ENCODE results near the gene RPA3. TPM values are rescaled to one million over a fixed set of nuclear protein-coding genes. Genes with fewer than 3 reads are reported as not detected.

RPA3 gene
- total and polyA plus RNA-seq, 2 of the 13 experiments (the other 11 are each of a cell fraction or from before 2014, with no cell fraction given), result 38.3 to 154 TPM

DNA sequence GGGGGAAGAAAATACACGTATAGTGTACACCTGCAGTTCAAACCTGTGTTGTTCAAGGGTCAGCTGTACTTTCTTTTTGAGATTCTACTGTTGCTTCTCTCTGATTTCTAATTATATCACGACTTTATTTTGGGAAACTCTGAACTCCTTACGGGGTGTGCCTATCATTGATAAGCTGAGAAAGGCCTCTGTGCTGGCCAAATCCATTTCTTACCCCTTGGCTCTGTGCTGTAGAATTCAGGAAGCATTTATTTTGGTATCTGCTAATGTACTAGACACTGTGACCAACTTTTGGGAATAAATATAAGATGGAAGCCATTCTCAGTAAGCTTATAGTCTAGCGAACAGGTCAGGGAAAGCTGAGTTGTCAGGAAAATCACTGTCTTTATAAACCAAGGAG is 26.9 kb upstream of the RPA3 start:
- no peaks in the 10 kb centered on the region for H3K4me1 ChIP-seq (ENCODE audit: insufficient read depth, low read length)
- H3K27me3 ChIP-seq (ENCODE audit: control insufficient read depth in 1 of 2, insufficient read depth in 2 of 2, low read length in 2 of 2), result no peaks in the 10 kb centered on the region; a peak in 1 of 5 replicates
- H3K36me3 ChIP-seq (replicated peaks in 1 of 2; ENCODE audit: control insufficient read depth in 1 of 2, insufficient read depth in 2 of 2, low read length in 2 of 2), result no peaks in the 10 kb centered on the region
- no peaks in the 10 kb centered on the region for H3K9me3 ChIP-seq (ENCODE audit: low read length)
- H3K27ac ChIP-seq (ENCODE audit: extremely low read length, insufficient read depth, low read length), result no peak overlapping the region
- ChIA-PET CTCF (ENCODE audit: low intra/inter-chr PET ratio, low total read pairs) (no interaction called here), POLR2A (no interaction called here)
- H2AFZ ChIP-seq (ENCODE audit: low read length), result no peak overlapping the region
- no TSS peak for BruUV-seq (replicated peaks)
- no peak overlapping the region for H3K9ac ChIP-seq (ENCODE audit: insufficient read depth, low read depth, low read length)
- no peak for TF ChIP-seq ZNF101 (CRISPR knock-in tag; IDR thresholded peaks at IDR 0.05; ENCODE audit: borderline replicate concordance, low read depth)
- no peak for TF ChIP-seq FOXA1 (IDR thresholded peaks at IDR 0.05)
- TF ChIP-seq FOXA1 (CRISPR knock-in tag; IDR thresholded peaks at IDR 0.05), result no peak
- TF ChIP-seq ZNF883 (CRISPR knock-in tag; IDR thresholded peaks at IDR 0.05; ENCODE audit: not compliant biosample characterization), result no peak
- DNase-seq (ENCODE audit: low spot score) (no peak), ATAC-seq (no peak), FAIRE-seq (no peak)
- H3K79me2 ChIP-seq (ENCODE audit: insufficient read depth, low read length), result no peaks in the 10 kb centered on the region
- intact Hi-C loops (cut with micrococcal nuclease; ENCODE audit: unreplicated experiment), result no loop called here
- WGBS (ENCODE audit: low lambda C conversion rate), result 97% methylated on average over 4 of the region's 4 CpGs
- H3K4me3 ChIP-seq (replicated peaks in 1 of 3; ENCODE audit: insufficient read depth in 1 of 3, low read depth in 2 of 3, low read length in 3 of 3), result no peak overlapping the region
- in situ Hi-C loops (cut with HindIII; ENCODE audit: extremely low pct_ligation_motif_present, low pct_unique_long_range_greater_than_20kb), result no loop called here
- no peak overlapping the region for H3K4me2 ChIP-seq (ENCODE audit: low read depth, low read length)
- H4K20me1 ChIP-seq (ENCODE audit: insufficient read depth, low read length), result no peaks in the 10 kb centered on the region

DNA sequence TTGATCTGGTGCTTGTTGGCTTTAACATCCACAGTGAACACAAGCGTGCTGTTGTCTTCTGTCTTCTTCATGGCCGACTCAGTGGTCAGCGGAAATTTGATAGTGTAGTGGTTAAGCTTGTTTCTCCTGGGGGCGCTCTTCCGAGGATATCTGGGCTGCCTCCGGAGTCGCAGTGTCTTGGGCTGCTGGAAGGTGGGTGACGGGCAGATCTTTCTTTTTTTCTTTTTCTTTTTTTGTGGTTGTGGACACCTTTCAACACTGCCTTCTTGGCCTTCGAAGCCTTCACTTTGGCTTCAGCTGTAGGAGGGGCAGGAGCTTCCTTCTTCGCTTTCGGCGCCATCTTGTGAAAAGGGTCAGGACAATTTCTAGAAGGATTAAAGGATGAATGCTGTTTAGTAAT is 23.8 kb upstream of the RPA3 start:
- in situ Hi-C loops (cut with HindIII; ENCODE audit: extremely low pct_ligation_motif_present, low pct_unique_long_range_greater_than_20kb) (no loop called here), intact Hi-C loops (cut with micrococcal nuclease; ENCODE audit: unreplicated experiment) (no loop called here)
- ATAC-seq (no peak), FAIRE-seq (no peak), DNase-seq (ENCODE audit: low spot score) (no peak)
- H3K36me3 ChIP-seq (replicated peaks in 1 of 2; ENCODE audit: control insufficient read depth in 1 of 2, insufficient read depth in 2 of 2, low read length in 2 of 2), result no peaks in the 10 kb centered on the region
- H3K79me2 ChIP-seq (ENCODE audit: insufficient read depth, low read length), result no peaks in the 10 kb centered on the region
- H3K9ac ChIP-seq (ENCODE audit: insufficient read depth, low read depth, low read length), result no peak overlapping the region
- H4K20me1 ChIP-seq (ENCODE audit: insufficient read depth, low read length), result no peaks in the 10 kb centered on the region
- no peak overlapping the region for H3K27ac ChIP-seq (ENCODE audit: extremely low read length, insufficient read depth, low read length)
- H3K9me3 ChIP-seq (ENCODE audit: low read length), result no peaks in the 10 kb centered on the region
- TF ChIP-seq, protein P1, sequence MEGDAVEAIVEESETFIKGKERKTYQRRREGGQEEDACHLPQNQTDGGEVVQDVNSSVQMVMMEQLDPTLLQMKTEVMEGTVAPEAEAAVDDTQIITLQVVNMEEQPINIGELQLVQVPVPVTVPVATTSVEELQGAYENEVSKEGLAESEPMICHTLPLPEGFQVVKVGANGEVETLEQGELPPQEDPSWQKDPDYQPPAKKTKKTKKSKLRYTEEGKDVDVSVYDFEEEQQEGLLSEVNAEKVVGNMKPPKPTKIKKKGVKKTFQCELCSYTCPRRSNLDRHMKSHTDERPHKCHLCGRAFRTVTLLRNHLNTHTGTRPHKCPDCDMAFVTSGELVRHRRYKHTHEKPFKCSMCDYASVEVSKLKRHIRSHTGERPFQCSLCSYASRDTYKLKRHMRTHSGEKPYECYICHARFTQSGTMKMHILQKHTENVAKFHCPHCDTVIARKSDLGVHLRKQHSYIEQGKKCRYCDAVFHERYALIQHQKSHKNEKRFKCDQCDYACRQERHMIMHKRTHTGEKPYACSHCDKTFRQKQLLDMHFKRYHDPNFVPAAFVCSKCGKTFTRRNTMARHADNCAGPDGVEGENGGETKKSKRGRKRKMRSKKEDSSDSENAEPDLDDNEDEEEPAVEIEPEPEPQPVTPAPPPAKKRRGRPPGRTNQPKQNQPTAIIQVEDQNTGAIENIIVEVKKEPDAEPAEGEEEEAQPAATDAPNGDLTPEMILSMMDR (CRISPR knock-in tag; IDR thresholded peaks at IDR 0.05), result 0 out of 2 replicates have a peak, but pooled peaks have one; percentile 16
- TF ChIP-seq ZNF75D (CRISPR knock-in tag; IDR thresholded peaks at IDR 0.05; ENCODE audit: borderline replicate concordance), result no peak
- H3K4me2 ChIP-seq (ENCODE audit: low read depth, low read length), result no peak overlapping the region
- BruUV-seq (replicated peaks), result no TSS peak
- WGBS (ENCODE audit: low lambda C conversion rate), result 97% methylated on average over 12 of the region's 12 CpGs
- H3K4me1 ChIP-seq (ENCODE audit: insufficient read depth, low read length), result peaks cover 23% of the 10 kb centered on the region
- no peaks in the 10 kb centered on the region; a peak in 1 of 5 replicates for H3K27me3 ChIP-seq (ENCODE audit: control insufficient read depth in 1 of 2, insufficient read depth in 2 of 2, low read length in 2 of 2)
- POLR2A ChIA-PET, result no interaction called here
- no peak overlapping the region for H3K4me3 ChIP-seq (replicated peaks in 1 of 3; ENCODE audit: insufficient read depth in 1 of 3, low read depth in 2 of 3, low read length in 3 of 3)
- no peak overlapping the region for H2AFZ ChIP-seq (ENCODE audit: low read length)
- CTCF ChIA-PET (ENCODE audit: low intra/inter-chr PET ratio, low total read pairs), result no interaction called here

All from HepG2 (cell line).